Measurements from ENCODE around the gene MIF.

MIF gene

DNA sequence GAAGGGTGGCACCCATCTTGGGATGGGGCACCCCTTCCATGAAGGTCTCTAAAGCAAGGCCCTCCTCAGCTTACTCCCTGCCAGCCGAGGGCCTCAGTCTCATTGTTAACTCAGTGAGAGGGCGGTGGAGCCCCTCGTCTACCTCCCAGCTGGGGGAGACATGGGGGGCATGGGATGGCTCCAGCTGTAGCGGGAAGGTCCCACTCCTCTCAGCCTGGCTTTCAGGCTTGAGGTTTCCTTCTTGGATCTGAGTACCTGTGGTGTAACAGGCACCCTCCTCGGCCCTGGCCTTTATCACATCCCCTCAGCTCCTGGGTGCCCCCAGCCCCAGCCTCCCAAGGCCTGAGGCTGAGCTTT lies 2.0 kb downstream of the MIF start:
- no peak for ATAC-seq
- TF ChIP-seq OSR1 (CRISPR knock-in tag; IDR thresholded peaks at IDR 0.05) (no peak), CSRNP3 (CRISPR knock-in tag; IDR thresholded peaks at IDR 0.05) (no peak), ZC3H10 (CRISPR knock-in tag; IDR thresholded peaks at IDR 0.05) (no peak)

DNA sequence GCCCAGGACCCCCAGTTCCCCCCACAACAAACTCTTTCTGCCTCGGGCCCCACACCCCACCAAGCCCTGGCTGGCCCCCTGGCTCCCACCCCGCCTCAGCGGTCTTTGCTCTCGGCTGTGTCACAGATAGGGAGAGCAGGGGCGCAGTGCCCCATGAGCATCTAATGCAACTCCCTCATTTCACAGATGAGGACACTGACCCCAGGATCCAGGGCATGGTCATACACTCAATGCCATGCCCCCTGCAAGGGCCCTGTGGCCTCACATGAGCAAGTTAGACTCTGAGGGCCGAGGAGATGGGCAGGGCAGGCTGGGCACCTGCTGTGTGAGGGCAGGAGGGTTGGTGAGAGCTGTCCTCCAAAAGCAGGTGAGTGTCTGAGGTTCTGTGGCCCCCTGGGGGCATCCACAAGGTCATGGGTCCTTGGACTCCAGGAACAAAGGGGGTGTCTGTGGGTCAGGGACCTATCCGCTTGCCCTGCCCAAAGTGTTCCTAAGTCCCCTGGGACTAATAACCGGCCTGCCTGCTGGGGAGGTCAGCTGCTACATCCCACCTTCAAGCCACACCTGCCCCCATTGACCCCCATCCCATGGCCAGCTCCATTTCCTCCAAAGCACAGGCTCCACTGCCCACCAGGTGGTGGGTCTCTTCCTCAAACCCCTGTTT lies 2.5 kb downstream of the MIF start:
- TF ChIP-seq TOX (CRISPR knock-in tag; IDR thresholded peaks at IDR 0.05; ENCODE audit: borderline replicate concordance) (no peak), CSDC2 (CRISPR knock-in tag; IDR thresholded peaks at IDR 0.05) (no peak), CSRNP3 (CRISPR knock-in tag; IDR thresholded peaks at IDR 0.05) (no peak), OSR1 (CRISPR knock-in tag; IDR thresholded peaks at IDR 0.05) (no peak), ZNF8 (CRISPR knock-in tag; IDR thresholded peaks at IDR 0.05) (no peak), ZNF70 (CRISPR knock-in tag; IDR thresholded peaks at IDR 0.05) (no peak), ISL1 (CRISPR knock-in tag; IDR thresholded peaks at IDR 0.05) (no peak)
- TF ChIP-seq, protein P1, sequence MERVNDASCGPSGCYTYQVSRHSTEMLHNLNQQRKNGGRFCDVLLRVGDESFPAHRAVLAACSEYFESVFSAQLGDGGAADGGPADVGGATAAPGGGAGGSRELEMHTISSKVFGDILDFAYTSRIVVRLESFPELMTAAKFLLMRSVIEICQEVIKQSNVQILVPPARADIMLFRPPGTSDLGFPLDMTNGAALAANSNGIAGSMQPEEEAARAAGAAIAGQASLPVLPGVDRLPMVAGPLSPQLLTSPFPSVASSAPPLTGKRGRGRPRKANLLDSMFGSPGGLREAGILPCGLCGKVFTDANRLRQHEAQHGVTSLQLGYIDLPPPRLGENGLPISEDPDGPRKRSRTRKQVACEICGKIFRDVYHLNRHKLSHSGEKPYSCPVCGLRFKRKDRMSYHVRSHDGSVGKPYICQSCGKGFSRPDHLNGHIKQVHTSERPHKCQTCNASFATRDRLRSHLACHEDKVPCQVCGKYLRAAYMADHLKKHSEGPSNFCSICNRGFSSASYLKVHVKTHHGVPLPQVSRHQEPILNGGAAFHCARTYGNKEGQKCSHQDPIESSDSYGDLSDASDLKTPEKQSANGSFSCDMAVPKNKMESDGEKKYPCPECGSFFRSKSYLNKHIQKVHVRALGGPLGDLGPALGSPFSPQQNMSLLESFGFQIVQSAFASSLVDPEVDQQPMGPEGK (CRISPR knock-in tag; IDR thresholded peaks at IDR 0.05; ENCODE audit: borderline replicate concordance) = no peak
- ATAC-seq = no peak

- no peak for ATAC-seq
- TF ChIP-seq CSDC2 (CRISPR knock-in tag; IDR thresholded peaks at IDR 0.05) (no peak), POU6F1 (CRISPR knock-in tag; IDR thresholded peaks at IDR 0.05; ENCODE audit: borderline replicate concordance, low read depth) (no peak), ZNF70 (CRISPR knock-in tag; IDR thresholded peaks at IDR 0.05) (no peak), ZFP30 (CRISPR knock-in tag; IDR thresholded peaks at IDR 0.05) (no peak), RARB (CRISPR knock-in tag; IDR thresholded peaks at IDR 0.05) (no peak), ISL1 (CRISPR knock-in tag; IDR thresholded peaks at IDR 0.05) (no peak), SNAI2 (CRISPR knock-in tag; IDR thresholded peaks at IDR 0.05) (no peak), ZFP3 (CRISPR knock-in tag; IDR thresholded peaks at IDR 0.05) (no peak), ZNF8 (CRISPR knock-in tag; IDR thresholded peaks at IDR 0.05) (no peak), ZC3H10 (CRISPR knock-in tag; IDR thresholded peaks at IDR 0.05) (no peak), CSRNP3 (CRISPR knock-in tag; IDR thresholded peaks at IDR 0.05) (no peak), ZNF565 (CRISPR knock-in tag; conservative IDR thresholded peaks at IDR 0.05; ENCODE audit: low read depth) (no peak), BACH2 (CRISPR knock-in tag; IDR thresholded peaks at IDR 0.05; ENCODE audit: borderline replicate concordance) (no peak), ESRRG (CRISPR knock-in tag; IDR thresholded peaks at IDR 0.05) (no peak)
- TF ChIP-seq, protein P2, sequence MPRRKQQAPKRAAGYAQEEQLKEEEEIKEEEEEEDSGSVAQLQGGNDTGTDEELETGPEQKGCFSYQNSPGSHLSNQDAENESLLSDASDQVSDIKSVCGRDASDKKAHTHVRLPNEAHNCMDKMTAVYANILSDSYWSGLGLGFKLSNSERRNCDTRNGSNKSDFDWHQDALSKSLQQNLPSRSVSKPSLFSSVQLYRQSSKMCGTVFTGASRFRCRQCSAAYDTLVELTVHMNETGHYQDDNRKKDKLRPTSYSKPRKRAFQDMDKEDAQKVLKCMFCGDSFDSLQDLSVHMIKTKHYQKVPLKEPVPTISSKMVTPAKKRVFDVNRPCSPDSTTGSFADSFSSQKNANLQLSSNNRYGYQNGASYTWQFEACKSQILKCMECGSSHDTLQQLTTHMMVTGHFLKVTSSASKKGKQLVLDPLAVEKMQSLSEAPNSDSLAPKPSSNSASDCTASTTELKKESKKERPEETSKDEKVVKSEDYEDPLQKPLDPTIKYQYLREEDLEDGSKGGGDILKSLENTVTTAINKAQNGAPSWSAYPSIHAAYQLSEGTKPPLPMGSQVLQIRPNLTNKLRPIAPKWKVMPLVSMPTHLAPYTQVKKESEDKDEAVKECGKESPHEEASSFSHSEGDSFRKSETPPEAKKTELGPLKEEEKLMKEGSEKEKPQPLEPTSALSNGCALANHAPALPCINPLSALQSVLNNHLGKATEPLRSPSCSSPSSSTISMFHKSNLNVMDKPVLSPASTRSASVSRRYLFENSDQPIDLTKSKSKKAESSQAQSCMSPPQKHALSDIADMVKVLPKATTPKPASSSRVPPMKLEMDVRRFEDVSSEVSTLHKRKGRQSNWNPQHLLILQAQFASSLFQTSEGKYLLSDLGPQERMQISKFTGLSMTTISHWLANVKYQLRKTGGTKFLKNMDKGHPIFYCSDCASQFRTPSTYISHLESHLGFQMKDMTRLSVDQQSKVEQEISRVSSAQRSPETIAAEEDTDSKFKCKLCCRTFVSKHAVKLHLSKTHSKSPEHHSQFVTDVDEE (CRISPR knock-in tag; IDR thresholded peaks at IDR 0.05) = no peak
- TF ChIP-seq, protein P1 (CRISPR knock-in tag; IDR thresholded peaks at IDR 0.05; ENCODE audit: borderline replicate concordance) = no peak
These were observed 3.1 kb downstream of the MIF start for GRCh38 chr22:23897320-23897719.

Measured in SK-N-SH treated with all-trans-retinoic acid at 6 μM for 48 hours (cell line).